Liver (tissue), 9 donors: ENCODE data around the gene PIGK. TPM values are rescaled to one million over a fixed set of nuclear protein-coding genes. Genes with fewer than 3 reads are reported as not detected.

Source experiments
- DNase-seq: peaks from one replicate; pipeline ENCODE4 v3.0.0-alpha.2; 2017; ENCODE audit warnings: low spot score
- H3K27ac ChIP-seq, 2 donors: one replicate each; pipeline ENCODE4 v1.7.0; 2013; ENCODE audit warnings: inconsistent platforms in 2 of 2, low read length in 2 of 2, control low read depth in 1 of 2, low read depth in 1 of 2, mild to moderate bottlenecking in 1 of 2
- H3K27me3 ChIP-seq, 4 donors: one replicate each; pipeline versions ENCODE4 v1.6.1 to v1.7.0; 2013; ENCODE audit warnings: low read length in 3 of 4, inconsistent platforms in 1 of 4, mild to moderate bottlenecking in 1 of 4, moderate library complexity in 1 of 4; ENCODE audit not compliant: control insufficient read depth in 4 of 4, insufficient read depth in 4 of 4
- H3K36me3 ChIP-seq, 4 donors: one replicate each; pipeline versions ENCODE4 v1.6.1 to v1.7.0; 2013; ENCODE audit warnings: low read length in 3 of 4, mild to moderate bottlenecking in 3 of 4, low read depth in 1 of 4, moderate library complexity in 1 of 4; ENCODE audit not compliant: control insufficient read depth in 4 of 4, insufficient read depth in 3 of 4
- H3K4me1 ChIP-seq, 4 donors: one replicate each; pipeline versions ENCODE4 v1.6.1 to v1.7.0; 2013; ENCODE audit warnings: low read length in 3 of 4, mild to moderate bottlenecking in 3 of 4, moderate library complexity in 1 of 4; ENCODE audit not compliant: control insufficient read depth in 4 of 4, insufficient read depth in 4 of 4
- H3K4me3 ChIP-seq, 3 donors: one replicate each; pipeline versions ENCODE4 v1.6.1 to v1.7.0; 2013; ENCODE audit warnings: low read length in 3 of 3, control low read depth in 1 of 3, low read depth in 1 of 3, mild to moderate bottlenecking in 1 of 3
- H3K9ac ChIP-seq, 2 donors: one replicate each; pipeline ENCODE4 v1.7.0; 2013; ENCODE audit warnings: low read length in 2 of 2, mild to moderate bottlenecking in 2 of 2, moderate library complexity in 2 of 2, control low read depth in 1 of 2, low read depth in 1 of 2
- H3K9me3 ChIP-seq, 4 donors: one replicate each; pipeline versions ENCODE4 v1.6.1 to v1.7.0; 2013; ENCODE audit warnings: low read length in 3 of 4; ENCODE audit not compliant: control insufficient read depth in 4 of 4
- EGR1 ChIP-seq, 2 donors: IDR thresholded peaks; 2 replicates each; pipeline ENCODE4 v1.6.1; 2016 to 2018; ENCODE audit warnings: antibody characterized with exemption in 2 of 2, low read depth in 2 of 2
- FOXA1 ChIP-seq: IDR thresholded peaks from 2 replicates; pipeline ENCODE4 v1.6.1; 2016; ENCODE audit warnings: antibody characterized with exemption
- FOXA2 ChIP-seq: IDR thresholded peaks from 2 replicates; pipeline ENCODE4 v1.6.1; 2016; ENCODE audit warnings: antibody characterized with exemption
- GABPA ChIP-seq, 2 donors: IDR thresholded peaks in 1 of 2; conservative IDR thresholded peaks in 1 of 2; 2 replicates each; pipeline ENCODE4 v1.6.1; 2016; ENCODE audit warnings: antibody characterized with exemption in 2 of 2, mild to moderate bottlenecking in 1 of 2, moderate library complexity in 1 of 2
- HNF4A ChIP-seq, 2 donors: conservative IDR thresholded peaks; 2 replicates each; pipeline ENCODE4 v1.6.1; 2016; ENCODE audit warnings: antibody characterized with exemption in 2 of 2, mild to moderate bottlenecking in 2 of 2
- HNF4G ChIP-seq: IDR thresholded peaks from 2 replicates; pipeline ENCODE4 v1.6.1; 2016; ENCODE audit warnings: antibody characterized with exemption
- JUND ChIP-seq, 2 donors: IDR thresholded peaks; 2 replicates each; pipeline ENCODE4 v1.6.1; 2016; ENCODE audit warnings: antibody characterized with exemption in 2 of 2
- NR2F2 ChIP-seq: IDR thresholded peaks from 2 replicates; pipeline ENCODE4 v1.6.1; 2016; ENCODE audit warnings: antibody characterized with exemption
- RAD21 ChIP-seq, 2 donors: IDR thresholded peaks; 2 replicates each; pipeline ENCODE4 v1.6.1; 2016; ENCODE audit warnings: antibody characterized with exemption in 2 of 2, mild to moderate bottlenecking in 2 of 2
- RXRA ChIP-seq, 2 donors: IDR thresholded peaks; 2 replicates each; pipeline ENCODE4 v1.6.1; 2017 to 2018; ENCODE audit warnings: antibody characterized with exemption in 2 of 2, mild to moderate bottlenecking in 1 of 2
- SP1 ChIP-seq: IDR thresholded peaks from 2 replicates; pipeline ENCODE4 v1.6.1; 2018; ENCODE audit warnings: antibody characterized with exemption, mild to moderate bottlenecking
- TAF1 ChIP-seq: conservative IDR thresholded peaks from 2 replicates; pipeline ENCODE4 v1.6.1; 2016; ENCODE audit warnings: antibody characterized with exemption, mild to moderate bottlenecking
- YY1 ChIP-seq: IDR thresholded peaks from 2 replicates; pipeline ENCODE4 v1.6.1; 2016; ENCODE audit warnings: antibody characterized with exemption, mild to moderate bottlenecking
- WGBS: extraction: QIAGEN DNeasy Blood & Tissue Kit; methylation state at CpG from one replicate; pipeline ENCODE4 v1.1.7; 2013; 5-methylcytosine and 5-hydroxymethylcytosine counted together
- polyA plus RNA-seq, 2 donors: library from polyadenylated mRNA; stranded (reverse) in 1 of 2; unstranded in 1 of 2; fragments of 200-250 nt in 1 of 2; fragments of >200 nt in 1 of 2; fragmentation: Nextera tagmentation in 1 of 2; extraction: Ambion mirVana in 1 of 2; gene quantifications; one replicate each; pipeline versions ENCODE4 v1.2.1 to v1.2.3, GENCODE V29; 2013 to 2015
- total RNA-seq, 2 donors: library from RNA; depleted of rRNA; stranded (reverse); fragments of >200 nt; gene quantifications; one replicate each; pipeline ENCODE4 v1.2.3, GENCODE V29; 2014
- TF ChIP-seq, protein P1 (sequence below): IDR thresholded peaks from 2 replicates; pipeline ENCODE4 v1.6.1; 2016; ENCODE audit warnings: antibody characterized with exemption
- TF ChIP-seq, protein P2 (sequence below): fragments of 150-350 bp; IDR thresholded peaks from 2 replicates; pipeline ENCODE4 v1.5.1; 2017; ENCODE audit warnings: improper control_type of control experiment, low read depth, low read length; ENCODE audit not compliant: missing input control
- TF ChIP-seq, protein P3 (sequence below): IDR thresholded peaks from 2 replicates; pipeline ENCODE4 v1.6.1; 2016; ENCODE audit warnings: antibody characterized with exemption, mild to moderate bottlenecking
- TF ChIP-seq, protein P4 (sequence below): IDR thresholded peaks from 2 replicates; pipeline ENCODE4 v1.6.1; 2016; ENCODE audit warnings: antibody characterized with exemption
- TF ChIP-seq, protein P5 (sequence below): IDR thresholded peaks from 2 replicates; pipeline ENCODE4 v1.6.1; 2016; ENCODE audit warnings: antibody characterized with exemption
- donor health status: healthy.
- donor health status: healthy.
- donor health status: healthy.
- donor health status: healthy.
- donor health status: healthy.

The PIGK gene
- total and polyA plus RNA-seq, 4 donors, result 10.8 to 15.6 (median 14.4) TPM

DNA sequence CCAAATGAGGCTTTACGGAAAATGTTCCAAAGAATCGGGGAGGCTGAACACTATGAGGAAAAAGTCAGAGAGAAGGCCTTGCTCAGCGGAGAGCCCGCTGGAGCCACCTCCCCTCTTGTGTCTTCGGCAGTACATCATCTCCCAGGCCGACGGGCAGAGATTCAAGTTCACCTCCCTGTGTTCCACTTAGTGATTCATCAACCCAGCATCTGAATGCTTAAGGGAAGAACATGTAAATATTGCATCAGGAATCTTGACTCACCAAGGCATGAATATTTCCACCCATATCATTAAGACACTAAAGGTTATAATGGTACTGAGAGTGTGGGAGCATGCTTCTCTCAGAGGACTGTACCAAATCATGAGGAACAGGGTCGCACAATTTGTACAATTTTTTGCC lies 179.5 kb downstream of the PIGK start:
- H3K4me1 ChIP-seq, result no peaks in the 10 kb centered on the region
- H3K36me3 ChIP-seq, result no peaks in the 10 kb centered on the region
- H3K9ac ChIP-seq, result no peak overlapping the region
- H3K27ac ChIP-seq, result no peak overlapping the region
- 83% methylated on average over 8 of the region's 8 CpGs for WGBS
- DNase-seq, result no peak
- TF ChIP-seq, protein P1, sequence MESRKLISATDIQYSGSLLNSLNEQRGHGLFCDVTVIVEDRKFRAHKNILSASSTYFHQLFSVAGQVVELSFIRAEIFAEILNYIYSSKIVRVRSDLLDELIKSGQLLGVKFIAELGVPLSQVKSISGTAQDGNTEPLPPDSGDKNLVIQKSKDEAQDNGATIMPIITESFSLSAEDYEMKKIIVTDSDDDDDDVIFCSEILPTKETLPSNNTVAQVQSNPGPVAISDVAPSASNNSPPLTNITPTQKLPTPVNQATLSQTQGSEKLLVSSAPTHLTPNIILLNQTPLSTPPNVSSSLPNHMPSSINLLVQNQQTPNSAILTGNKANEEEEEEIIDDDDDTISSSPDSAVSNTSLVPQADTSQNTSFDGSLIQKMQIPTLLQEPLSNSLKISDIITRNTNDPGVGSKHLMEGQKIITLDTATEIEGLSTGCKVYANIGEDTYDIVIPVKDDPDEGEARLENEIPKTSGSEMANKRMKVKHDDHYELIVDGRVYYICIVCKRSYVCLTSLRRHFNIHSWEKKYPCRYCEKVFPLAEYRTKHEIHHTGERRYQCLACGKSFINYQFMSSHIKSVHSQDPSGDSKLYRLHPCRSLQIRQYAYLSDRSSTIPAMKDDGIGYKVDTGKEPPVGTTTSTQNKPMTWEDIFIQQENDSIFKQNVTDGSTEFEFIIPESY, result no peak
- TF ChIP-seq YY1 (no peak), FOXA2 (no peak), EGR1 (IDR thresholded peaks at IDR 0.05; ENCODE audit: low read depth in 2 of 2) (no peak), SP1 (no peak), TAF1 (no peak)
- TF ChIP-seq, protein P2, sequence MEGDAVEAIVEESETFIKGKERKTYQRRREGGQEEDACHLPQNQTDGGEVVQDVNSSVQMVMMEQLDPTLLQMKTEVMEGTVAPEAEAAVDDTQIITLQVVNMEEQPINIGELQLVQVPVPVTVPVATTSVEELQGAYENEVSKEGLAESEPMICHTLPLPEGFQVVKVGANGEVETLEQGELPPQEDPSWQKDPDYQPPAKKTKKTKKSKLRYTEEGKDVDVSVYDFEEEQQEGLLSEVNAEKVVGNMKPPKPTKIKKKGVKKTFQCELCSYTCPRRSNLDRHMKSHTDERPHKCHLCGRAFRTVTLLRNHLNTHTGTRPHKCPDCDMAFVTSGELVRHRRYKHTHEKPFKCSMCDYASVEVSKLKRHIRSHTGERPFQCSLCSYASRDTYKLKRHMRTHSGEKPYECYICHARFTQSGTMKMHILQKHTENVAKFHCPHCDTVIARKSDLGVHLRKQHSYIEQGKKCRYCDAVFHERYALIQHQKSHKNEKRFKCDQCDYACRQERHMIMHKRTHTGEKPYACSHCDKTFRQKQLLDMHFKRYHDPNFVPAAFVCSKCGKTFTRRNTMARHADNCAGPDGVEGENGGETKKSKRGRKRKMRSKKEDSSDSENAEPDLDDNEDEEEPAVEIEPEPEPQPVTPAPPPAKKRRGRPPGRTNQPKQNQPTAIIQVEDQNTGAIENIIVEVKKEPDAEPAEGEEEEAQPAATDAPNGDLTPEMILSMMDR, result no peak
- H3K9me3 ChIP-seq, result no peaks in the 10 kb centered on the region
- no peaks in the 10 kb centered on the region for H3K27me3 ChIP-seq
- no peak overlapping the region for H3K4me3 ChIP-seq

DNA sequence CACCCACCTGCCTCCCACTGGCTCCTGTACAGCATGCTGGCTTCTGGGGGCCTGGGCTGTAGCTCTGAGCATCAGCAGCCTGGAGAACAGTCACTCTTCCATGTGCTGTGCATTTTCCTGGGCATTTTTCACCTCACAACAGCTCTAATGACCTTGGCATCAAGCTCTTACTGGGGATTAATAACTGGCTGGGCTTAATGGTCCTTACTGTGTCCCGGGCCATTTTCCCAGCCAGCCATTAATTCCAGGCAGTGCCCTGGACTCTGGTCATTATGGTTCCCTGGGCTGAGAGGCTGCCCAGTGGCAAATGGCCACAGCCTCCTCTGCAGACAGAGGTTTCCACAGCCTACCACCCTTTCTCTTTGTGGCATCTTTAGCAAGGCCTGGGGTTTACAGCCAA lies 180.1 kb downstream of the PIGK start:
- DNase-seq, result no peak
- Histone ChIP-seq H3K9me3 (no peaks in the 10 kb centered on the region), H3K4me3 (no peak overlapping the region), H3K36me3 (no peaks in the 10 kb centered on the region), H3K9ac (no peak overlapping the region), H3K4me1 (no peaks in the 10 kb centered on the region), H3K27ac (no peak overlapping the region), H3K27me3 (no peaks in the 10 kb centered on the region)
- WGBS, result 84% methylated on average over 1 of the region's 1 CpG
- TF ChIP-seq HNF4A (conservative IDR thresholded peaks at IDR 0.05) (no peak), TAF1 (no peak), JUND (IDR thresholded peaks at IDR 0.05) (no peak), EGR1 (IDR thresholded peaks at IDR 0.05; ENCODE audit: low read depth in 2 of 2) (no peak), SP1 (no peak), NR2F2 (no peak), GABPA (IDR thresholded peaks at IDR 0.05 in 1 of 2, conservative IDR thresholded peaks at IDR 0.05 in 1 of 2) (no peak), FOXA2 (no peak), HNF4G (no peak), RXRA (IDR thresholded peaks at IDR 0.05) (no peak), YY1 (no peak), FOXA1 (no peak), RAD21 (IDR thresholded peaks at IDR 0.05) (no peak)
- TF ChIP-seq, protein P3, sequence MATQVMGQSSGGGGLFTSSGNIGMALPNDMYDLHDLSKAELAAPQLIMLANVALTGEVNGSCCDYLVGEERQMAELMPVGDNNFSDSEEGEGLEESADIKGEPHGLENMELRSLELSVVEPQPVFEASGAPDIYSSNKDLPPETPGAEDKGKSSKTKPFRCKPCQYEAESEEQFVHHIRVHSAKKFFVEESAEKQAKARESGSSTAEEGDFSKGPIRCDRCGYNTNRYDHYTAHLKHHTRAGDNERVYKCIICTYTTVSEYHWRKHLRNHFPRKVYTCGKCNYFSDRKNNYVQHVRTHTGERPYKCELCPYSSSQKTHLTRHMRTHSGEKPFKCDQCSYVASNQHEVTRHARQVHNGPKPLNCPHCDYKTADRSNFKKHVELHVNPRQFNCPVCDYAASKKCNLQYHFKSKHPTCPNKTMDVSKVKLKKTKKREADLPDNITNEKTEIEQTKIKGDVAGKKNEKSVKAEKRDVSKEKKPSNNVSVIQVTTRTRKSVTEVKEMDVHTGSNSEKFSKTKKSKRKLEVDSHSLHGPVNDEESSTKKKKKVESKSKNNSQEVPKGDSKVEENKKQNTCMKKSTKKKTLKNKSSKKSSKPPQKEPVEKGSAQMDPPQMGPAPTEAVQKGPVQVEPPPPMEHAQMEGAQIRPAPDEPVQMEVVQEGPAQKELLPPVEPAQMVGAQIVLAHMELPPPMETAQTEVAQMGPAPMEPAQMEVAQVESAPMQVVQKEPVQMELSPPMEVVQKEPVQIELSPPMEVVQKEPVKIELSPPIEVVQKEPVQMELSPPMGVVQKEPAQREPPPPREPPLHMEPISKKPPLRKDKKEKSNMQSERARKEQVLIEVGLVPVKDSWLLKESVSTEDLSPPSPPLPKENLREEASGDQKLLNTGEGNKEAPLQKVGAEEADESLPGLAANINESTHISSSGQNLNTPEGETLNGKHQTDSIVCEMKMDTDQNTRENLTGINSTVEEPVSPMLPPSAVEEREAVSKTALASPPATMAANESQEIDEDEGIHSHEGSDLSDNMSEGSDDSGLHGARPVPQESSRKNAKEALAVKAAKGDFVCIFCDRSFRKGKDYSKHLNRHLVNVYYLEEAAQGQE, result no peak
- TF ChIP-seq, protein P1, result no peak
- TF ChIP-seq, protein P2, result no peak
- TF ChIP-seq, protein P4, sequence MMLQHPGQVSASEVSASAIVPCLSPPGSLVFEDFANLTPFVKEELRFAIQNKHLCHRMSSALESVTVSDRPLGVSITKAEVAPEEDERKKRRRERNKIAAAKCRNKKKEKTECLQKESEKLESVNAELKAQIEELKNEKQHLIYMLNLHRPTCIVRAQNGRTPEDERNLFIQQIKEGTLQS, result no peak
- TF ChIP-seq, protein P5, sequence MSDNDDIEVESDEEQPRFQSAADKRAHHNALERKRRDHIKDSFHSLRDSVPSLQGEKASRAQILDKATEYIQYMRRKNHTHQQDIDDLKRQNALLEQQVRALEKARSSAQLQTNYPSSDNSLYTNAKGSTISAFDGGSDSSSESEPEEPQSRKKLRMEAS, result no peak
